ENCODE data around the gene ACOX2.

- TF ChIP-seq, protein P1, sequence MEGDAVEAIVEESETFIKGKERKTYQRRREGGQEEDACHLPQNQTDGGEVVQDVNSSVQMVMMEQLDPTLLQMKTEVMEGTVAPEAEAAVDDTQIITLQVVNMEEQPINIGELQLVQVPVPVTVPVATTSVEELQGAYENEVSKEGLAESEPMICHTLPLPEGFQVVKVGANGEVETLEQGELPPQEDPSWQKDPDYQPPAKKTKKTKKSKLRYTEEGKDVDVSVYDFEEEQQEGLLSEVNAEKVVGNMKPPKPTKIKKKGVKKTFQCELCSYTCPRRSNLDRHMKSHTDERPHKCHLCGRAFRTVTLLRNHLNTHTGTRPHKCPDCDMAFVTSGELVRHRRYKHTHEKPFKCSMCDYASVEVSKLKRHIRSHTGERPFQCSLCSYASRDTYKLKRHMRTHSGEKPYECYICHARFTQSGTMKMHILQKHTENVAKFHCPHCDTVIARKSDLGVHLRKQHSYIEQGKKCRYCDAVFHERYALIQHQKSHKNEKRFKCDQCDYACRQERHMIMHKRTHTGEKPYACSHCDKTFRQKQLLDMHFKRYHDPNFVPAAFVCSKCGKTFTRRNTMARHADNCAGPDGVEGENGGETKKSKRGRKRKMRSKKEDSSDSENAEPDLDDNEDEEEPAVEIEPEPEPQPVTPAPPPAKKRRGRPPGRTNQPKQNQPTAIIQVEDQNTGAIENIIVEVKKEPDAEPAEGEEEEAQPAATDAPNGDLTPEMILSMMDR (conservative IDR thresholded peaks at IDR 0.05; ENCODE audit: low read depth, low read length): peak; percentile 33
- TF ChIP-seq EZH2 (IDR thresholded peaks at IDR 0.05; ENCODE audit: borderline replicate concordance, low read depth, low read length, poor library complexity, severe bottlenecking): no peak
Observed at GRCh38 chr3:58577269-58577821, 40.4 kb upstream of the ACOX2 start, which contains the start of gene FAM107A.

All from A673 (cell line).